IPS-15b (cell line): ENCODE results near the gene TGDS.

Experiments used
- H3K27me3 ChIP-seq: one replicate; pipeline ENCODE4 v1.6.1; 2013; ENCODE audit warnings: low read length; ENCODE audit not compliant: control insufficient read depth, insufficient read depth
- H3K36me3 ChIP-seq: one replicate; pipeline ENCODE4 v1.6.1; 2013; ENCODE audit warnings: low read length; ENCODE audit not compliant: control insufficient read depth, insufficient read depth
- H3K4me1 ChIP-seq: one replicate; pipeline ENCODE4 v1.6.1; 2013; ENCODE audit warnings: mild to moderate bottlenecking, low read length; ENCODE audit not compliant: control insufficient read depth, insufficient read depth
- H3K4me3 ChIP-seq: one replicate; pipeline ENCODE4 v1.5.1; 2013; ENCODE audit warnings: low read depth, low read length
- H3K9ac ChIP-seq: one replicate; pipeline ENCODE4 v1.6.1; 2013; ENCODE audit warnings: low read depth, mild to moderate bottlenecking, low read length
- H3K9me3 ChIP-seq: one replicate; pipeline ENCODE4 v1.6.1; 2013; ENCODE audit warnings: mild to moderate bottlenecking, low read length; ENCODE audit not compliant: control insufficient read depth, insufficient read depth

The TGDS gene

GRCh38 chr13:94596575-94596971 is 621 bp upstream of the TGDS start:
- Histone ChIP-seq H3K9me3 (peaks cover 4% of the 10 kb centered on the region), H3K27me3 (peaks cover 9% of the 10 kb centered on the region), H3K4me1 (peaks cover 7% of the 10 kb centered on the region), H3K4me3 (peak overlapping the region; percentile 99), H3K9ac (no peak overlapping the region), H3K36me3 (no peaks in the 10 kb centered on the region)

GRCh38 chr13:94595001-94595949 is 677 bp downstream of the TGDS start:
- H3K9ac ChIP-seq, result peak overlapping the region; percentile 99
- H3K27me3 ChIP-seq, result peaks cover 2% of the 10 kb centered on the region
- no peaks in the 10 kb centered on the region for H3K9me3 ChIP-seq
- peaks cover 7% of the 10 kb centered on the region for H3K4me1 ChIP-seq
- peaks cover 9% of the 10 kb centered on the region for H3K36me3 ChIP-seq
- H3K4me3 ChIP-seq, result peak overlapping the region; percentile 99

DNA sequence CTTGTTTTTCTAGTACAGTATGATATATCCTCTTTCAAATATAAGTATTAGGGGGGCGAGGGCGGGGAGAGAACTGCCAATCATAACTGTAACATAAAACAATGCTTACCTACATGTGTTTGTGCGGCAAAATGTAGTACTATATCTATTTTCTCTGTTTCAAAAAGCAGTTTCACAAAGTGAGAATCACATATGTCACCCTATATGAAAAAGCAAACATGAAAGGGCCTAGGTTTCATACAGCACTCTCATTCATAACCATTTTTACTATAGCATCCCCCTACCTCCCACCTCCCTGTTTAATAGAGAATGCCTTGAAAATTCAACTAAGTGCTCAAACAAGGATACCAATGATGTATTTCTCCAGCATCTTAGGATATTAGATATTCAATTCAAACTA is 5.2 kb downstream of the TGDS start:
- Histone ChIP-seq H3K27me3 (no peaks in the 10 kb centered on the region), H3K9me3 (no peaks in the 10 kb centered on the region), H3K4me1 (peaks cover 7% of the 10 kb centered on the region), H3K9ac (no peak overlapping the region), H3K36me3 (peaks cover 13% of the 10 kb centered on the region), H3K4me3 (no peak overlapping the region)

DNA sequence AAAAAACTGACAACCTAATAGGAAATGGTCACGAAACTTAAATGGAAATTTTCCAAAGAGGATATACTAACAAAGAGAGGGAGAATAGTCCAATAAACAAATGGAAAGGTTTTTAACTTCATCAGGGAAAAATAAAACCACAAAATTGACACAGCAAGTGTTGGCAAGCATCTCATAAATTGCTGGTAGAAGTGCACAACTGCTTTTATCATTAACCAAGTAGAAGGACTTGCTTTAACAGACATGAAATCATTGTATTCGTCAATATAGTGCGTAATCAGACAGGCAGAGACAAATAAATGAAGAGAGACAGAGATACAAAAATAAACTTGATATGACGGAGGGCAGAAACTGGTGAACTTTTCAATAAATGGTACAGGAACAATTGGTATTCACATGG is 7.4 kb downstream of the TGDS start:
- H3K4me1 ChIP-seq, result no peaks in the 10 kb centered on the region
- H3K4me3 ChIP-seq, result no peak overlapping the region
- no peak overlapping the region for H3K9ac ChIP-seq
- H3K9me3 ChIP-seq, result no peaks in the 10 kb centered on the region
- H3K36me3 ChIP-seq, result peaks cover 13% of the 10 kb centered on the region
- H3K27me3 ChIP-seq, result no peaks in the 10 kb centered on the region

DNA sequence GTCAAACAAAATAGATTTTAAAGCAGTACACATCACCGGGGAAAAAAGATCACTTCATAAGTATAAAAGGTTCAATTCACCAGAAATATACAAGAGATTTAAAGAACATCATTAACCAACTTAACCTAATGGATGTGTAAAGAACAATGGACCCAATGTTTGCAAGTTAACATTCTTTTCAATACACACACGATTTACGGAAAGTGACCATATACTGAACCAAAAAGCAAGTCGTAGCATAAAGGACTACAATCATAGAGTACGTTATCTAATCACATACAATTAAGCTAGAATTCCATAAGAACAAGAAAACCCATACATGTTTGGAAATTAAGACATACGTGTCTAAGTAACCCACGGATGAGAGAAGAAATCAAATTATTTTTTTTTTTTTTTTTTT is 9.6 kb downstream of the TGDS start:
- Histone ChIP-seq H3K4me3 (no peak overlapping the region), H3K9me3 (no peaks in the 10 kb centered on the region), H3K4me1 (no peaks in the 10 kb centered on the region), H3K36me3 (peaks cover 13% of the 10 kb centered on the region), H3K27me3 (no peaks in the 10 kb centered on the region), H3K9ac (no peak overlapping the region)

DNA sequence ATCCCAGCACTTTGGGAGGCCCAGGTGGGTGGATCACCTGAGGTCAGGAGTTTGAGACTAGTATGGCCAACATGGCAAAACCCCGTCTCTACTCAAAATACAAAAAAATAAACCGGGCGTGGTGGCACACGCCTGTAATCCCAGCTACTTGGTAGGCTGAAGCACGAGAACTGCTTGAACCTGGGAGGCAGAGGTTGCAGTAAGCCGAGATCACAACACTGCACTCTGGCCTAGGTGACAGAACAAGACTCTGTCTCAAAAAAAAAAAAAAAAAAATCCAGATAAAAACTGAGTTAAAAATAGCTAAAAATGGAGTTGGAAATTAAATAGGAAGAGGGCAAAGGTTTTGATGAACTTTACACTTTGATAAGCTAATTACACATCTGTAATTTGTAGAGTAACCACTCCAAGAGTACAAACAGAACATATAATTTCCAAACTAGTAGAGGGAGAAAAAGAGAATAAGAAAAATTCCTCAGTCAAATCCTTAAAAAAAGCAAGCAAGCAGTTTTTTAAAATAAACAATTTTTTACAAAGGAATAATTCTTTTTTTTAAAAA is 10.3 kb downstream of the TGDS start:
- no peaks in the 10 kb centered on the region for H3K9me3 ChIP-seq
- no peak overlapping the region for H3K4me3 ChIP-seq
- no peaks in the 10 kb centered on the region for H3K4me1 ChIP-seq
- no peaks in the 10 kb centered on the region for H3K27me3 ChIP-seq
- no peak overlapping the region for H3K9ac ChIP-seq
- peaks cover 7% of the 10 kb centered on the region for H3K36me3 ChIP-seq

DNA sequence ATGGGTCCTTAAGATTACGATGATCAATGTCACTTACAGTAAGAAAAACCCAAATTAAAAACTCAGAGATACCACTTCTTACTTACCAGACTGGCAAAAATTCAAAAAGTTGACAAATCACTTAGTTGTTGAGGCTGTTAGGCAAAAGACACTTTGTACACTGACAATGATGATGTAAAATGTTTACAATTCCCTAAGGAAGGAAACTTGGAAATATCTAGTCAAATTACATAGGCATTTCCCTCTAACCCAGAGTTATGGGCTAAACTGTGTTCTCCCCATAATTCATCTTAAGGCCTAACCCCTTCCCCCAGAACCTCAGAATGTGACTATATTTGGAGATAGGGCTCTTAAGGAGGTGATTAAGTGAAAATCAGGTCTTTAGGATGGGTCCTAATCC is 12.0 kb downstream of the TGDS start:
- Histone ChIP-seq H3K27me3 (no peaks in the 10 kb centered on the region), H3K4me1 (no peaks in the 10 kb centered on the region), H3K36me3 (peaks cover 8% of the 10 kb centered on the region), H3K9me3 (no peaks in the 10 kb centered on the region), H3K9ac (no peak overlapping the region), H3K4me3 (no peak overlapping the region)

DNA sequence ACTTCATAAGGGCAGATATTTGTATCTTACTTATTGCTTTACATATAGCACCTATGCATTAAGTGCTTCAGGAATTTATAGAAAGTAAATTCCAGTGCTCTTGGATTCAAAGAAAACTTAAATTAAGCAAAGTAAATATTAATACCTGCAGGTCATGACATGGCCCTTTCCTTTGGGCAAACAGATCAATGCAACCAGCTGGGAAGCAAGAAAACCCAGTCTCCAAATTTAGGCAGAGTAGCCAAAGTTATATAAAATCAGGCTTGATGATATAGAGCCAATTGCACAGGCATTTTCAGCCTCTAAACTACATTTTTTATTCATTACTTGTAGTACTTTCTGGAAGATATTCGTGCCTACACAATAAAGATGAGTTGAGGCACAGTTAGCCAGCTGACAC is 16.9 kb downstream of the TGDS start:
- Histone ChIP-seq H3K9me3 (no peaks in the 10 kb centered on the region), H3K36me3 (peaks cover 5% of the 10 kb centered on the region), H3K27me3 (no peaks in the 10 kb centered on the region), H3K4me1 (no peaks in the 10 kb centered on the region), H3K4me3 (no peak overlapping the region), H3K9ac (no peak overlapping the region)

- H3K4me1 ChIP-seq, result no peaks in the 10 kb centered on the region
- no peak overlapping the region for H3K4me3 ChIP-seq
- H3K9me3 ChIP-seq, result no peaks in the 10 kb centered on the region
- H3K9ac ChIP-seq, result no peak overlapping the region
- peaks cover 15% of the 10 kb centered on the region for H3K36me3 ChIP-seq
- no peaks in the 10 kb centered on the region for H3K27me3 ChIP-seq
These were observed 26.3 kb downstream of the TGDS start for GRCh38 chr13:94569615-94570014.

DNA sequence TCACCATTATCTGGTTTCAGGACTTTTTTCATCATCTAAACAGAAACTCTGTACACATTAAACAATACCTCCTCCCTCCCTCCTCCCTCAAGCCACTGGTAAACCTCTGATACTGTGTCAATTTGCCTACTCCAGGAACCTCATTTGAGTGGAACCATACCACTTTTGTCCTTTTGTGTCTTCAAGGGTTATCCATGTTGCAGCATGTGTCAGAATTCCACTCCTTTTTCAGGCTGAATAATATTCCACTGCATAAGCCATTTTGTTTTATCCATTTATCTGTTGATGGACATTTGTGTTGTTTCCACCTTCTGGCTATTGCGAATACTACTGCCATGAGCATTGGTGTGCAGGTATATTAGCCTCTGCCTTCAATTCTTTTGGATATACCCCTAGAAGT is 27.5 kb downstream of the TGDS start:
- Histone ChIP-seq H3K4me3 (no peak overlapping the region), H3K27me3 (no peaks in the 10 kb centered on the region), H3K4me1 (no peaks in the 10 kb centered on the region), H3K36me3 (peaks cover 15% of the 10 kb centered on the region), H3K9ac (no peak overlapping the region), H3K9me3 (no peaks in the 10 kb centered on the region)

DNA sequence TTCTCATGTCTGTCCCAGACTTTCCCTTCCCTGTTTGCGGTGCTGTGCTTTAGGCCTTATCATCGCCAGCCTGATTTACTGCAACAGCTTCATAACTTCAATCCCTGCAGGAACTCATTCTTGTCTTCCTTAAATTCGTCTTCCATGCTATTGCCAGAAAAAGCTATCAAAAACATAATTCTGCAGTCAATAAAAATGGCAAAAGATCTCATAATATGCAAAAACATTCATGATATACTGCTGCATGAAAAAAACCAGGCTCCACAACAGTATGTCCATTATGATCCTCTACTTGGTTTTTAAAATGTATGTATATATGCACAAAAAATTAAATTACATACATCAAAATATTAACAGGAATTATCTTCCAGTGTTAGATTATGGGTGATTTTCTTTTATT is 28.4 kb downstream of the TGDS start:
- H3K4me3 ChIP-seq, result no peak overlapping the region
- no peak overlapping the region for H3K9ac ChIP-seq
- no peaks in the 10 kb centered on the region for H3K27me3 ChIP-seq
- H3K36me3 ChIP-seq, result peaks cover 15% of the 10 kb centered on the region
- no peaks in the 10 kb centered on the region for H3K9me3 ChIP-seq
- no peaks in the 10 kb centered on the region for H3K4me1 ChIP-seq

GRCh38 chr13:94561126-94561525 is 34.8 kb downstream of the TGDS start:
- H3K9me3 ChIP-seq, result no peaks in the 10 kb centered on the region
- H3K4me3 ChIP-seq, result no peak overlapping the region
- no peaks in the 10 kb centered on the region for H3K36me3 ChIP-seq
- H3K4me1 ChIP-seq, result no peaks in the 10 kb centered on the region
- no peaks in the 10 kb centered on the region for H3K27me3 ChIP-seq
- H3K9ac ChIP-seq, result no peak overlapping the region
